GM19025 (cell line): ENCODE data around the gene PAQR5.
"Not testable (repeated sequence)": the region's sequence is repeated elsewhere in the genome, so short reads cannot be mapped to it uniquely, and the experiment has no call there.

Experiments used
- ATAC-seq: cut with Tn5 transposase; IDR thresholded peaks from one replicate; pipeline ENCODE4 v1.9.1; 2021; ENCODE audit warnings: mild to moderate bottlenecking, low read depth, moderate library complexity; ENCODE audit not compliant: unreplicated experiment

PAQR5 gene

DNA sequence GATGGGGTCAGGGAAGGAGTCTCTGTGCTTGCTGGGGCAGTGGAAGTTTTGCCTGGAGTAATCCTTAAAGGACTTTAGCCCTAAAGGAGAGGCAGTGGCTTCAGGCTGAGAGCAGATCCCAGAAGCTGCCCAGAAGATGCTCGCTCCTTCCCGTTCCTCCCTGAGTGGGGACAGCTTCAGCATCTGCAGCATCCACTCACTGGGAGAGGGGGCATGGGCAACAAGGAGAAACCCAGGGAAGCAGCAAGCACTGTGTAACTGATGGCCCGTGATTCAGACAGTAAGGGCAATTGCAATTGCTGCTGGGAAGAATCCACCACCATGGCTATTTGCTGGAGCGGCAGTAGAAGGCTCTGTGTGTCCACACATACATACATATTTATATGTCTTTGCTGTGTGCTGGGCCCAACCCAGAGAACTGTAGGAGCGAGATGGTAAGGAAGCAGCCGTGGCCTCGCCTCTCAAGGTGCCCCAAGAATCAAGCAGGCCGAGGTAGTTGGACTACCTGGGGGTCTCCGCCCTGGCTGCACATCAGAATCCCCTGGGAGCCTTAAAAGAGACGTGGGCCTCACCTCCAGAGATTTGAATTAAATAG is 5.8 kb upstream of the PAQR5 start:
- ATAC-seq, result no peak

DNA sequence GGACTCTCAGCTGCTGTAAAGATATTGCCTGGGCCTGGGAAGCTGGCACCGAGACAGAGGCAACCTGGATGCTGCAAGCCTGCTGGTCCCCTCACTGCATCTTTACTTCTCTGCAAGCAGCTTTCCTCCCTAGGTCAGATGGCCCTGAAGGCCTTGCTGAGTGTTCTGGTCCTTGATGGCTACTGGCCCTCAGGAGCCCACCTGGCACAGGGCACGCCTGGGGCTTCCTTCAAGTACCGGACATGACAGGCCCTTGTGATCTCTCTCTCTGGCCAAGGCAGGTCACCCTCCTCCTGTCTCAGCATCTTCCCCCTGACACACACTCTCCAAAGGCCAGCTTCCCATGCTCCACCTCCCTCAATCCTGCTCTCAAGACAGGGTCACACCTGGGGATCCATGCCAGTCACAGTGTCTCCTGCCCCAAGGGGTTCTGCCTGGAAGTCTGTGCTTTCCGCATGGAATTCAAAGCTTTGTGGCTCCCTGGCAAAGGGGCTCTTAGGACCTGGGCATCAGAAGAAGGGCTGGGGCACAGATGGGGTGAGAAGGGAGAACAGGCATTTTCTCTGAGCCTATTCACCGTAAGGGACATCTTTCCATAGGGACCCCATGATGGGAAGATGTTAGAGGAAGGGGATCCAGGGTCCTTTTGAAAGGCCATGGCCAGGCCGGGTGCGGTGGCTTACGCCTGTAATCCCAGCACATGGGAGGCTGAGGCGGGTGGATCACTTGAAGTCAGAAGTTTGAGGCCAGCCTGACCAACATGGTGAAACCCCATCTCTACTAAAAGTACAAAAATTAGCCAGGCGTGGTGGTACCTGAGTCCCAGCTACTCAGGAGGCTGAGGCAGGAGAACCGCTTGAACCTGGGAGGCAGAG is 4.7 kb upstream of the PAQR5 start:
- ATAC-seq, result no peak

DNA sequence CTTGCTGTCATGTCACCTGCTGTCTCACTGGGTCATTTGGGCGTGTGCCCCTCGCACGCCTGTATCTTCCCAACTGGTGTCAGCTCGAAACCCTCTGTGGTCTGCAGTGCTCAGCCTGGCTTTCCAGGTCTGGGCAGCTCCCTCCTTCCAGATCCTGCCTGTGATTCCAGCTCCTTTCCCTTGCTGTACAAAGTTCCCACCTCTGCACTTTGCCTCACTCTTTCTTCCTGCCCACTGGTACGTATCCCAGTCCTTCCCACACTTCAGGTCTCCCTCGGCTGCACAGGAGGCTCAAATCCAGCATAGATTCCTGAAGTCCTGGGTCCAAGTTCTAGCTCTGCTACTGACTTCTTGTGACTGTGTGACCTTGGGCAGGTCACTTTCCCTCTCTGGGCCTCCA is 2.1 kb upstream of the PAQR5 start:
- ATAC-seq, result no peak

DNA sequence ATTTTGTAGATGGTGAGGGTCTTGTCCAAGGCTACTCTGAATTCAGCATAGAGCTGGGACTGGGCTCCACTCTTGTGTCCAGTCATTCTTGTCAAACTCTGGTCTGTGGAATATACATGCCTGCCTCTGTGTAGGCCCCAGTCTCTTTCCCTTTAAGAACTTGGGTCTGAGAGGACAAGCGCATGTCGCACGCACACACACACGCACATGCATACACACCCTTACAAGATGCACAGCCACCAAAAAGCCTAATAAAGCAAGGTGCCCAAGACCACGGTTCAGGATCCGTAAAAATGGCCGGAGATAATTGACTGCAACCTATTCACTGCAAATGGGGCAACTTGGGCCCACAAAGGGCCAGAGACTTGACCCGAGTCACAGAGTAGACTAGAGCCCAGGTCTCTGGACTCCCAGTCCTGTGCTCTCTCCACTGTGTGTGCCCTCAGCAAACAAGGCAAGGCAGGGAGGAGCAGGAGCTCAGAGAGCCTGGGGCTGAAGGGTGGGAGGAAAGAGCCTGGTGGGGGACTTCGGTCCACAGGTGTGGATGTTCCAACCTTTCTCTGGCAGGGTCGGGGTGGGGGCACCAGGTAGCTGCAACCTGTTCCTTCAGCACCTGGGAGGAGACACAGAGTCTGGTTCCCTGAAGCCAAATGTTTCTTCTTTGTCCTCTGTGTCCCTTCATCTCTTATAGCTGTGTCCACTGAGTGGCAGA is 914 bp upstream of the PAQR5 start:
- ATAC-seq, result no peak

GRCh38 chr15:69298354-69298696 is 387 bp upstream of the PAQR5 start:
- no peak for ATAC-seq

DNA sequence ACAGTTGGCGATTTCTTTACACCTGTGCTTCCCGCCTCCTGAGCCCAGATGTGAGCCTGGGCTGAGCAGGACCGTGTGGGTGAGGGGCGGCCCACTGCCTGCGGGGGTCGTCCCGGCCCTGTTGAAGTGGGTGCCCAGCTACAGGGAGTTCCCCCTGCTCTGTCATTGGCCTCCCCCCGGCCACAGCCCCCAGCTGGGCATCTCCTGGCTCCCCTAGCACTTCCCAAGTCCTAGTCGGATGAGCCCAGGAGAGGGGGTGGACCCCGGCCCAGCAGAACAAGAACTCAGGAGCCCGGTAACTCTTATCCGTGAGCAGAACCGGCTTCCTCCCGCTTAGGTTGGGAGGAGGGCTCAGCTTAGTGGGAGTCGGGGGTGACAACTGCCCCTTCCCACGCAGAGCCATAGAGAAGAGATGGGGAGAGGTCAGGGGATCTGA is 757 bp downstream of the PAQR5 start:
- no peak for ATAC-seq

GRCh38 chr15:69299943-69300588 is 1.4 kb downstream of the PAQR5 start:
- no peak for ATAC-seq

DNA sequence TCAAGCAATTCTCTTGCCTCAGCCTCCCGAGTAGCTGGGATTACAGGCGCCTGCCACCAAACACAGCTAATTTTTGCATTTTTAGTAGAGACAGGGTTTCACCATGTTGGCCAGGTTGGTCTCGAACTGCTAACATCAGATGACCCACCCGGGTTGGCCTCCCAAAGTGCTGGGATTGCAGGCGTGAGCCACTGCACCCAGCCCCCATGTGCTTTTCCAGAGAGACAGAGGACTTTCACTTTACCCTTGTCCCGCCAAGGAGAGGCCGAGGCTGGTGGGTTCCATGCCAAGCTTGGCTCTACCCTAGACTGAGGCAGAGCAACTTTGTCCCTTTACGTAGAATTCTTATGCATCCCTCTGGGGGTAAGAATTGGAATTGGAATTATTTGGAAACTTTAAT is 2.4 kb downstream of the PAQR5 start:
- ATAC-seq, result not testable (repeated sequence)

GRCh38 chr15:69302087-69302486 is 3.4 kb downstream of the PAQR5 start:
- ATAC-seq, result not testable (repeated sequence)

DNA sequence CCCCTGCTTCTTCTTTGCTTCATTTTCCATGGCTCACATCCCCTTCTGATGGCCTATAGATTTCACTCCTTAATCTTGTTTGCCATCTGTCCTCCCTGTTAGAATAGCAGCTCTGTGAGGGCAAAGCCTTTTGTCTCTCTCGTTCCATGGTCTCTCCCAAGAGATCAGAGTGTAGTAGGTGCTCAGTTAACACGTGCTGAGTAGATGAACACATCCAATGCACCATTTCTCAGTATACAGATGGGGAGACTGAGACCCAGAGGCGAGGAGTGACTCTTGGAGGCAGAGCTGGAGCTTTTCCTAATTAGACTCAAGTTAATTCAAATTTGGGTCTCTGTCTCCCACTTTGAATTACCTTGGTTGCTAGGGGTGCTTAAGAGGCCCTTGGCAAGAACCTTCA is 4.2 kb downstream of the PAQR5 start:
- no peak for ATAC-seq

GRCh38 chr15:69303337-69304181 is 4.8 kb downstream of the PAQR5 start:
- ATAC-seq, result no peak

GRCh38 chr15:69304182-69304545 is 5.5 kb downstream of the PAQR5 start:
- no peak for ATAC-seq

GRCh38 chr15:69305204-69305931 is 6.7 kb downstream of the PAQR5 start:
- no peak for ATAC-seq

- ATAC-seq, result no peak
Observed at GRCh38 chr15:69305933-69306568, 7.3 kb downstream of the PAQR5 start.

DNA sequence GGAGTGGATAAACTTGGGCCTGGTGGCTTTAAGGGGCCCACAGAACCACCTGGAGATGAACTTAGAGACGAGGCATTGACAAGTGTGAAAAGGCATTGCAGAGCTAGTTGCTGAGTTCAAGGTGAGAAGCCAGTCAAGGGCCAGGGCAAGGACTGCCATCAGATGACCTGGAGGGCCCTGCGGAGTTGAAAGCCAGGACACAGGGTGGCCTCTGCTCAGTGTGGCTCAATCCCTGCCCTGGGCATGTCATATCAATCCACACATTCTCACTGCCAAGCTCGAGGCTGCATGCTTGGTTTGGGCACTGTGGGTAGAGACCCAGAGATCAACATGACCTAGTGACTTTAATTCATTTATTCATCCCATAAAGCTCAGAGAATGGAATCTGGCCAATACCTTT is 9.2 kb downstream of the PAQR5 start:
- ATAC-seq, result no peak

DNA sequence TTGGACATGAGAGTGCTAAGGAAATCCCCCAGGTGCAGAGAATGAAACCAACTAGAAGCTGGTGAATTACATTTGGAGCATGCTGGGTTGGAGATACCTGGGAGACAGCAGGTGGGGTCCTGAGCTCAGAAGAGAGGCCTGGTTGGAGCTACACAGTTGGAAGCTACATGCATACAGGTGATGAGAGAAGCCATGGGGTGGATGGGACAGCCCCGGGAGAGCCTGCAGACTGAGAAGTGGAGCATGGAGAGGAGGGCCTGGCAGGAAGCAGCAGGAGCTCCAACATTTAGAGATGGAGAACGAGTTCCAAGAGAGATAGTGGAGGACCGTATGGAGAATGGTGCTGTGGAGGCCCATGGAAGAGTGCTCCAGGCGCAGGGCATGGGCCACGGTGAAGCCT is 10.2 kb downstream of the PAQR5 start:
- ATAC-seq, result no peak

GRCh38 chr15:69311319-69311721 is 12.6 kb downstream of the PAQR5 start:
- no peak for ATAC-seq

- no peak for ATAC-seq
Observed at GRCh38 chr15:69313432-69314000, 14.8 kb downstream of the PAQR5 start.

GRCh38 chr15:69314131-69314530 is 15.4 kb downstream of the PAQR5 start:
- no peak for ATAC-seq
